ENCODE results near the gene ASPA.
"Not testable (repeated sequence)": the region's sequence is repeated elsewhere in the genome, so short reads cannot be mapped to it uniquely, and the experiment has no call there.

Gene ASPA

GRCh38 chr17:3510090-3510489, 34.3 kb downstream of the ASPA start:
- no peak for DNase-seq

DNA sequence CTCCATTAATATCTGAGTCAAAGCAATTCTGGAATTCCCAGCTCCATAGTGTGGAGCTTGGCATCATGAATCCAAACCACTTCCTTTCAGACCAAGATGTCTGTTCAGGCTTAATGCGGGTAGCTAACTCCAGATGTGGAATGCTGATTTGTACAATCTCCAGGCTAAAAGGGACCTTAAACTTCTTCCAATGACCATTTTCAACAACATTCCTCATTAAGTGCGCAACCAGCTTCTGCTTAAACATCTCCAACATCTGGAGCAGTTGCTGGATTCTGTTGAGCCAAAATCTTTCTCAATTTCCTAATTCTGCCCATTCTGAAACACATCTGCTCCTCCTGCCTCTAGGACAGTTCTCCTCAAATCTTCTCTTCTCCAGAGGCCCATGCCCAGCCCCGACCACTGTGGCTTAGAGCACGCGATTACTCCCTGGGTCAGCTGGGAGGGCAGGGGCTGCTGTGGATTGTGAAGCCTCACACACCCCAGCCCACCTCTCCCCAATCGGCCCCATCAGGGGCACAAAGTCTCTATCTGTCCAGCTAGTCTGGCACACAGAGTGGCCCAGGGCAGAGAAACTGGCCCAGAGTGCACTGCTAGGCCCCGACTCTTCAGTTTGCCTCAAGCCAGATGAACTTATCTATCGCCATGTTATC, 36.2 kb downstream of the ASPA start:
- no peak for DNase-seq

- no peak for DNase-seq
These were observed 36.8 kb downstream of the ASPA start for GRCh38 chr17:3512505-3513171.

GRCh38 chr17:3513305-3514035, 37.7 kb downstream of the ASPA start:
- DNase-seq: no peak

GRCh38 chr17:3514167-3514566, 38.4 kb downstream of the ASPA start:
- not testable (repeated sequence) for DNase-seq

GRCh38 chr17:3514873-3515272, 39.1 kb downstream of the ASPA start:
- no peak for DNase-seq

DNA sequence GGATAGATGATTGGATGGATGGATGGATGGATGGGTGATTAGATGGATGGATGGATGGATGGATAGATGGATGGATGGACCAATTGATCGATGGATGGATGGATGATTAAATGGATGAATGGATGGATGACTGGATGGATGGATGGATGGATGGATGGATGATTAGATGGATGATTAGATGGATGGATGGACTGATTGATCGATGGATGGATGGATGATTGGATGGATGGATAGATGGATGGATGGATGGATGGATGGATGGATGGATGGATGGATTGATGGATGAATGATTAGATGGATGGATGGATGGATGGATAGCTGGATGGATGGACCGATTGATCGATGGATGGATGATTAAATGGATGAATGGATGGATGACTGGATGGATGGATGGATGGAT, 43.7 kb downstream of the ASPA start:
- DNase-seq: not testable (repeated sequence)

- DNase-seq: no peak
These were observed 48.2 kb downstream of the ASPA start for GRCh38 chr17:3524024-3524423.

DNA sequence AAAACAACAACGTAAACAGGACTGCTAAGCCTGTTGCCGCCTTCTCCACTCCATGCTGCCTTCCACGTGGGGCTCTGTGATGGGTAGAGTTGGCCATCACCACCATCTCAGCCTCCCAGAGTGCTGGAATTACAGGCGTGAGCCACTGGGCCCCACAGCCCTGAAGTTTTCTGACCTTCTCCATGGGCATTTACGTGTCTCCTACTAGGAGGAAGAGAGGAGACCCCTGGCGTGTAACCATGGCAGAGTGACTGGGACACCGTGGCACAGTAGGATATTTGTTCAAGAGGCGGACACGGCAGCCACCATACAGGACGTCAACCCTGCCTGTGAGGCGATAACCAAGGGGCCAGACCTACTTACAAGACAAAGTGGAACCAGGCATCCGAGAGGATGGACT, 50.7 kb downstream of the ASPA start:
- DNase-seq: no peak

GRCh38 chr17:3526971-3527370, 51.2 kb downstream of the ASPA start:
- DNase-seq: no peak

GRCh38 chr17:3527468-3527867, 51.7 kb downstream of the ASPA start:
- no peak for DNase-seq

DNA sequence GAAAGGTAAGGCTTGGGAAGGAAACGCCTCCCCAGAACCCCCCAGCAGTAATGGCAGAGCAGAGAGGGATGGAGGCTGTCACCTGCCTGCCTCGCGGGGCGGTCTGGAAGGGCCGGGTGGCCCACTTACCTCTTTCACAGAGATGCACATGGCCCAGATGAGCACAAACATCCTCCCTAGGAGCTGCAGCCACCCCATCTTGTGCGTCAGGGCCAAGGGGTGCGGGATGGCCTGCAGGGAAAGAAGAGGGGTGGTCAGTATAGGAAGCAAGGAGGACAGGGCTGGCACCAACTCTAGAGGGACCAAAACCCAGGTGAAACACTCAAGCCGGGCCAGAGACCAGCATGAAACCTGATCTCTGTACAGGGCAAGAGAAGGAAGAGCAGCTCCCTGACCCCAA, 52.1 kb downstream of the ASPA start:
- DNase-seq: no peak

GRCh38 chr17:3528403-3528851, 52.6 kb downstream of the ASPA start:
- DNase-seq: no peak

DNA sequence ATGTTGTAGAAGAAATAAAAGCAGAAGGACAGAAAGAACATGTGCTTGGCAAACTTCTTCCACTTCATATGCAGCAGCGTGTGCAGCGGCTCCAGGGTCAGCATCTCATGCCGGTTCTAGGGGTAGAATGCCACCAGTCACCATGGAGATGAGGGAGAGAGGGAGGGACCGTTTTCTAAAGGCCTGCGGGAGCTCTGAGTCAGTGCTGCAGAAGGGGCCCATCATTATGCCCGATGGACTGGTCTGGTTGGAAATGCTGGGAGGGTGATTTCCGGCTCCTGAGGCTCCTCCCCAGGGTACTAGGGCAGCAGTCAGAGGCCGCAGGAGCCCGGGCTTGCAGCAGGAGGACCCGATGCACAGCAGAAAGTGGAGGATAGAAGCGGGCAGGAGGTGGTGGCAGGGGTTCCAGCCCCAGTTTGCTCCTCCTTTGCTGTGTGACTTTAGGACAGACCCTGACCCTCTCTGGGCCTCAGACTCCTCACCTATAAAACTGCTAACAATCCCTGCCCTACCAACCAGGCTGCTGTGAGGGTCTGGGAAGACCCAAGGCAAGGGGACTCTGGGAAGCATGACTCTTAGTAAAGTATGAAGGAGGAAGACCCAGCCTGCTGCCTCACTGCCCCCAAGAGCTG, 53.2 kb downstream of the ASPA start:
- DNase-seq: no peak

DNA sequence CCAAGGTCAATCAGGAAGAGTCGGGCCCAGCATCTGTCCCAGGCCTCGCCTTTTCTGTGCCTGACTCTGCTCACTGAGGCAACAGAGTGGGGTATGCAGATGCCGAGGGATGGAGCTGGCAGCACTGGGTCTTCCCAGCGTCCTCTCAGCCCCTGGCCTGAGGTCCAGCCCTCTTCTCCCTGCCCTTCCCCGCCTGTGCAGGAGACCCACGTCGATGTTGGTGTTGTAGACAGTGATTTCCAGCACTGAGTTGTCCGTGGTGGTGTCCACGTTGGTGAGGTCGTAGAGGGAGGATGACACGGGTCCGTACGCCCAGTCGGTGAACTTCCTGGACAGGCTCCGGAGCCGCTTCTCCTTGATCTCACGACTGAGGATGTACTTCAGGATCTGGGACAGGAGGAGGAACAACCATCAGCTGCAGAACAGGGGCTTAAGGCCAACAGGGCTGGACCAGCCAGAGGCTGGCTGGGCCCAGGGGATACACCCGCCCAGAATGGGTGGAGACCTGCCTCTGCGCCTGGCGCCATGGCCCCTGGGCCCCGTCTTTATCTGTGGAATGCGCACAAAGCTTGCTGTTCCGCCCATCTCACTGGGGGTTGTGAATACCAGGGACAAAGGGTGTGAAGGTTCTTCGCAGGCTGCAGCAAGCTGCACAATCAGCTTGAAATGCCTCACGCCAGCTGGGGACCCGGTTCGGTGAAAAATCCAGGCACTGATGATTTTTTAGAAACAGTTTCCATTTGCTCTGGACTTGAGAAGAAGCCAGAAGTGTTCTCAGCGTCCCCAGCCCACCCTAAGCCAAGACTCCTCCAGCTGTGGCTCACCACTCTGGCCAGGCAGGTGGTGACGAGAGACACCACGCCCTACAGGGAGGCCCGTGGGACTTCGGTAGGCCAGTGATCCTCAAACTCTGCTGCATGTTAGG, 54.3 kb downstream of the ASPA start:
- DNase-seq: no peak

DNA sequence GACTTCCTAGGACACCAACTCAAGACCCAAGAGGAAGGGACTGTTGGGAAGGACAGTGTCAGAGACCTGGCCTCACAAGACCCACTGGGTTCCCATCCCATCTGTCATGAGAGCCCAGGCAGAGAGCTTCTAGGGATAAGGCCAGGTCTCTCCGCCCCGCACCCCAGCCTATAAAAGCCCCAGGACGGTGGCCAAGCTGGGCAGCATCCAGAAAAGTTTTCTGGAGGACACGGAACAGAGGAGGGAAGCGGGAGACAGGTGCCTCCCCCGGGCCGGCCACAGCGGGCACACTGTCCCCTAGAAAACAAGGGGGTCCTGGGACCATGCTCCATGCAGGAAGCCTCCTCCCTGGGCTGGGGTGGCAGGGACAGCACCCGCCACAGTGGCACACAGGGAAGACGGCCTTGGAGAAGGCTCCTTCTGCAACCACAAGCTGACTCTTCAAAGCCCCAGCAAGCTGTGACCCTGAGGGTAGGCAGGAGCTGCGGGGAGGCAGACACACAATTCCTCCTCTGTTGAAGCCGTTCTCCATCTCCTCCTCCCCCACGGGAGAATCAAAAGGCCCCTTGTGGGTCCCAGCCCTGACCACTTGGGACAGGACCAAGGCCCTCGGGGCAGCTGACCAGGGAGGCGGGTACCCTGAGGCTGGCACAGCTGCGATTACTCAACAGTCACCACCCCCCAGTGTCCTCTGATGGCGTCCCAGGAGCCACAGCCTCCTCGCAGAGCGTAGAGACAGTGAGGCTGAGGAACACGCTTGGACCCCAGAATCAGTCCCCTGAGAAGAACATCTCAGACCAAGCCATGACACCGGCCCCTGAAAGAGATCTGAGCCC, 55.7 kb downstream of the ASPA start:
- DNase-seq: no peak

DNA sequence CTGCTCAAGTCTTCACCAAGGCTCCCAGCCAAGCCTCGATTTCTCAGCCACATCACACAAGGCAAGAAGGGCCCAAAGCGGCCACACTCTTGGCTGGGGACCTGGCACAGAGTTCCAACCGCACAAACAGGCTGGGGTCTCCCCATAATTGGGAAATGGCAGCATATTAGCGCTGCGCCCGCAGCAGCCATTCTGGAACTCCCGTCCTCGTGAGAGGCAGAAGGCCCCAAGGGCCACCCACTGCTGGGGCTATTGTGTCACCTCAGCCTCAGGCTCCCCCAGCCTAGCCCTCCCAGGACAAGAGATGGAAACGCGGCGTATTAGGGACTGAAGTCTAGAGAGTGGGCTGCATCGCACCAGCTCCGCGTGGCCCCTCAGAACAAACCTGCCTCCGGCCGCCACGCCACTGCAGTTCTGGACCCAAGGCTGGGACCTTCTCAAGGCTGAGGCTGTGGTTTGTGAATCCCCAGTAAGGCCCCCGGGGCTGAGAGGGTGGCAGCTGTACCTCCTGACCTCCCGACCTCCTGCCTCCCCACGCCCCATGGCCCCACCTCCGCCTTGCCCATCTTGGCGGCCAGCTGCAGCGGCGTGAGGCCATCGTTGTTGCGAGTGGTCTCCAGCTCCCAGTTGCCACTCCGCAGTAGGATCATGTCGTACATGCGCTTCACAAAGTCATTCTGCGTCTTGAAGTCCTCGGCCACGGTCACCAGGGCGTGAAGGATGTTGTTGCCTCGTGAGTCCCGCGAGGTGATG, 56.5 kb downstream of the ASPA start:
- no peak for DNase-seq

- no peak for DNase-seq
These were observed 57.0 kb downstream of the ASPA start for GRCh38 chr17:3532859-3533142.

- no peak for DNase-seq
These were observed 58.0 kb downstream of the ASPA start for GRCh38 chr17:3533752-3534151.

- no peak for DNase-seq
These were observed 59.1 kb downstream of the ASPA start for GRCh38 chr17:3534881-3535252.

Measured in NCI-H2107 (cell line).